Type B pancreatic cell (in vitro differentiated cells): ENCODE measurements around the gene ARHGAP44. TPM values are rescaled to one million over a fixed set of nuclear protein-coding genes. Genes with fewer than 3 reads are reported as not detected.

Source experiments
- DNase-seq: peaks from one replicate; pipeline ENCODE4 v3.0.0; 2021; ENCODE audit warnings: mixed read lengths; ENCODE audit not compliant: unreplicated experiment; ENCODE audit errors: extremely low spot score
- H3K27ac Mint-ChIP-seq: 2 replicates; pipeline ENCODE4 v1.8.0; 2021; ENCODE audit warnings: mild to moderate bottlenecking, mixed read lengths
- H3K27me3 Mint-ChIP-seq: 2 replicates; pipeline ENCODE4 v1.8.0; 2021; ENCODE audit warnings: mixed read lengths
- H3K36me3 Mint-ChIP-seq: 2 replicates; pipeline ENCODE4 v1.8.0; 2021; ENCODE audit warnings: mixed read lengths
- H3K4me1 Mint-ChIP-seq: one replicate; pipeline ENCODE4 v1.8.0; 2021; ENCODE audit warnings: mixed read lengths; ENCODE audit not compliant: unreplicated experiment
- H3K4me3 Mint-ChIP-seq: 2 replicates; pipeline ENCODE4 v1.8.0; 2021; ENCODE audit warnings: mild to moderate bottlenecking, mixed read lengths
- H3K9me3 Mint-ChIP-seq: 2 replicates; pipeline ENCODE4 v1.8.0; 2021; ENCODE audit warnings: mixed read lengths
- total RNA-seq: library from RNA; stranded (reverse); gene quantifications from 2 replicates; pipeline ENCODE4 v1.2.1, GENCODE V29; 2021; ENCODE audit warnings: low replicate concordance
- TF ChIP-seq, protein P1 (sequence below): fragments of 200-600 bp; sonication (generic); conservative IDR thresholded peaks from 2 replicates; pipeline ENCODE4 v1.5.0; 2021; ENCODE audit warnings: antibody characterized with exemption, mild to moderate bottlenecking

Gene ARHGAP44
- total RNA-seq, 1 donor from 2014 or later: 10.9 TPM

DNA sequence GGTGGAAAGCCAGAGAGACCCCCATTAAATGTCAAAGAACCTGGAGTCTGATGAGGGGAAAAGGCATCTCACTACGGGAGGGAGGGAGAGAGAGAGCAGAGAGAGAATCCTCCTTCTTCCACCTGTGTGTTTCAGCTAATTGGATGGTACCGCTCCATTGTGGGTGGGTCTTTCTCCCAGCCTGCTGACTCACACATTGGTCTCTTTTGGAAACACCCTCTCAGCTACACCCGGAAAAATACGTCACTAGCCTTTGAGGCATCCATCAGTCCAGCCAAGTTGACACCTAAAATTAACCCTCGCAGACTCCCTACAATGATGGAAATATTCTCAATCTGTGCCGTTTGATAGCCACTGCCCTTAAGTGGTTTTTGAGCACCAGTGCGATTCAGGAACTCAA is 128.1 kb downstream of the ARHGAP44 start:
- Mint-ChIP-seq H3K4me3 (no peak overlapping the region), H3K27ac (no peak overlapping the region), H3K36me3 (peaks cover 6% of the 10 kb centered on the region), H3K9me3 (no peaks in the 10 kb centered on the region), H3K4me1 (no peaks in the 10 kb centered on the region), H3K27me3 (no peaks in the 10 kb centered on the region)
- no peak for DNase-seq
- TF ChIP-seq, protein P1, sequence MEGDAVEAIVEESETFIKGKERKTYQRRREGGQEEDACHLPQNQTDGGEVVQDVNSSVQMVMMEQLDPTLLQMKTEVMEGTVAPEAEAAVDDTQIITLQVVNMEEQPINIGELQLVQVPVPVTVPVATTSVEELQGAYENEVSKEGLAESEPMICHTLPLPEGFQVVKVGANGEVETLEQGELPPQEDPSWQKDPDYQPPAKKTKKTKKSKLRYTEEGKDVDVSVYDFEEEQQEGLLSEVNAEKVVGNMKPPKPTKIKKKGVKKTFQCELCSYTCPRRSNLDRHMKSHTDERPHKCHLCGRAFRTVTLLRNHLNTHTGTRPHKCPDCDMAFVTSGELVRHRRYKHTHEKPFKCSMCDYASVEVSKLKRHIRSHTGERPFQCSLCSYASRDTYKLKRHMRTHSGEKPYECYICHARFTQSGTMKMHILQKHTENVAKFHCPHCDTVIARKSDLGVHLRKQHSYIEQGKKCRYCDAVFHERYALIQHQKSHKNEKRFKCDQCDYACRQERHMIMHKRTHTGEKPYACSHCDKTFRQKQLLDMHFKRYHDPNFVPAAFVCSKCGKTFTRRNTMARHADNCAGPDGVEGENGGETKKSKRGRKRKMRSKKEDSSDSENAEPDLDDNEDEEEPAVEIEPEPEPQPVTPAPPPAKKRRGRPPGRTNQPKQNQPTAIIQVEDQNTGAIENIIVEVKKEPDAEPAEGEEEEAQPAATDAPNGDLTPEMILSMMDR: no peak

GRCh38 chr17:12918142-12918541 is 128.8 kb downstream of the ARHGAP44 start:
- TF ChIP-seq, protein P1: no peak
- Mint-ChIP-seq H3K27ac (no peak overlapping the region), H3K4me1 (no peaks in the 10 kb centered on the region), H3K36me3 (peaks cover 6% of the 10 kb centered on the region), H3K4me3 (no peak overlapping the region), H3K9me3 (no peaks in the 10 kb centered on the region), H3K27me3 (no peaks in the 10 kb centered on the region)
- DNase-seq: no peak

- no peak overlapping the region for H3K27ac Mint-ChIP-seq
- DNase-seq: no peak
- H3K36me3 Mint-ChIP-seq: peaks cover 8% of the 10 kb centered on the region
- peaks cover 4% of the 10 kb centered on the region for H3K27me3 Mint-ChIP-seq
- peaks cover 3% of the 10 kb centered on the region for H3K4me1 Mint-ChIP-seq
- TF ChIP-seq, protein P1: no peak
- no peak overlapping the region for H3K4me3 Mint-ChIP-seq
- no peaks in the 10 kb centered on the region for H3K9me3 Mint-ChIP-seq
Measured at GRCh38 chr17:12922120-12922519, 132.8 kb downstream of the ARHGAP44 start.

GRCh38 chr17:12924614-12925013 is 135.3 kb downstream of the ARHGAP44 start:
- DNase-seq: no peak
- Mint-ChIP-seq H3K27ac (no peak overlapping the region), H3K27me3 (peaks cover 8% of the 10 kb centered on the region), H3K4me3 (no peak overlapping the region), H3K4me1 (peaks cover 15% of the 10 kb centered on the region), H3K9me3 (no peaks in the 10 kb centered on the region), H3K36me3 (peaks cover 8% of the 10 kb centered on the region)
- TF ChIP-seq, protein P1: no peak

DNA sequence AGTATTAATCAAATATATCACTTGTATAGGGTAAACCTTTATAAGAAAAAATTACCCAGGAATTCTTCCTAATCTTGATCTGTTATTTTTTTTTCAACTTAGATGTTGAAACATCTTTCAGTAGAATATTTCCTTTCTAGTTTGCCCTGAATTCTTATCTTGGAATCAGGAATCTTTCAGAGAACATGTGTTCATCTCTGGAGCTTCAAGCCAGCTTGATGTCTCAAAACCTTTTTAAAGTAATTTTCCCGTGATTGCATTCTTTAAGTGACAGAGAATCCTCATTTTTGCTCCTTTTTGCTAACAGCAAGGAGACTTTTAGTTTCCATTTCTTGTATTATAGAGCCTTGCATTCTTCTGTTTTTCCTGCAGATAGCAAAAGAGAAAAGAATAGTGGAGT is 137.7 kb downstream of the ARHGAP44 start:
- peaks cover 15% of the 10 kb centered on the region for H3K4me1 Mint-ChIP-seq

More for the DNA sequence above, 137.7 kb downstream of the ARHGAP44 start:
- Mint-ChIP-seq H3K27me3 (peaks cover 8% of the 10 kb centered on the region), H3K4me3 (no peak overlapping the region), H3K36me3 (peaks cover 8% of the 10 kb centered on the region), H3K9me3 (no peaks in the 10 kb centered on the region), H3K27ac (no peak overlapping the region)
- no peak for DNase-seq
- TF ChIP-seq, protein P1: no peak
